Measurements from ENCODE around the gene OMA1.
"Not testable (repeated sequence)": the region's sequence is repeated elsewhere in the genome, so short reads cannot be mapped to it uniquely, and the experiment has no call there.

Gene OMA1

GRCh38 chr1:58524353-58524945, 22.1 kb downstream of the OMA1 start:
- no peak for DNase-seq

DNA sequence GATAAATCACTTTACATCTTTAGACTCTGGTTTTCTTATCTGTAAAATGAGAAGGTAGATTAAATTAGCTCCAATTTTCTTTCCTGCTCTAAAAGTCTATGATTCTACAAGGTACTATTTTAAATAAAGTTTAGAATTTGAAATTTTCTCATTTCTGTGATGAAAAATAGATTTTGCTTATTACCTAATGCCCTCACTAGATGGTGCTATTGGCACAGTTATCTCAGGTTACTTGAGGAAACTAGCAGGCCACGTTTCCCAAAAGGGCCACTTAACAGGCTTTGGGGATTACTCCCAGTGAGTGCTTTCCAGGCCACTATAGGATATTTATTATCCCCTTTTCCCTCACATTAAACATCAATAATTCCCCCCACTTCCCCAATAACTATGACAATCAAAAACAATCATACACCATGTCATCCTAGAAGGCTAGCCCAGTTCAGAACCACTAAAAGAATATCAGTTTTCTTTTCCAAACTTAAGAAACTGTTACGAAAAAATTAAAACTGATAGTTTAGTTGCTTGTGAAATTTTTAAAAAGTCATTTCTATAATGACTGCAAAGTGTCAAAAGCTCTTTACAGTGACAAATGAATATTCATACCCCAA, 30.6 kb downstream of the OMA1 start:
- DNase-seq: peak; percentile 75

DNA sequence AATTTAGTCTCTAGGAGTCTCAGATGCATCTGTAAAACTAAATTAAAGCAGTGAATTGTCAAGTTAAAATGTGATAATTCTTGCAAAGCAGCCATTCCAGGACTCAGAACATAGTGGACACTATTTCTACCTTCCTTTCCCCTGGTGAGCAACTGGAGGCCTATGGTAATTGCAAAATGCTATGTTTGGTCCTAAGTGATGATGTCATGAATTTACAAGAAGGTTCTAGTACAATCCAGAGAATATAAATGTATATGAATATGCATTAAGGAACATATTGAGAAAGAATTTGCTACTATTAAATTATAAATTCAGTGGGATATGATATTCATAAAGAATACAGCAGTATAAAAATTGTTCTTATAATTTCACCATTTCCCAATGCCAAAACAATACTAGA, 32.6 kb downstream of the OMA1 start:
- no peak for DNase-seq

DNA sequence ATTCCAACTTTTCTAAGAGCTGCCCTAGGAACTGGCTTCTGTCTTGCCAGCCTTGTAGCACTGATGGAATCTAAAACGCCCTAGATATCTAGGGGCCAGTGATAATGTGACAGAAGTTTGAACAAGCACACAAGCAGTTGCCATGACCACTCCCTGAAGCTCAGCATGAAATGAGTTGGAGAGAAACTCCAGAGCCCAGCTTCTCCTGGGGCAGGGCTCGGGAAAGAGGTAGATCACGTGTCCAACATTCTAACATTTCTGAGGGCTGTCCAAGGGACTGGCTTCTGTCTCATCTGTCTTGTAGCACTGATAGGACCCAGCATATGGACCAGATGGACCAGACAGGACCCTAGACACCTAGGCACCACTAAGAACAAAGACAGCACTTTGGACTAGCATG, 37.9 kb downstream of the OMA1 start:
- no peak for DNase-seq

DNA sequence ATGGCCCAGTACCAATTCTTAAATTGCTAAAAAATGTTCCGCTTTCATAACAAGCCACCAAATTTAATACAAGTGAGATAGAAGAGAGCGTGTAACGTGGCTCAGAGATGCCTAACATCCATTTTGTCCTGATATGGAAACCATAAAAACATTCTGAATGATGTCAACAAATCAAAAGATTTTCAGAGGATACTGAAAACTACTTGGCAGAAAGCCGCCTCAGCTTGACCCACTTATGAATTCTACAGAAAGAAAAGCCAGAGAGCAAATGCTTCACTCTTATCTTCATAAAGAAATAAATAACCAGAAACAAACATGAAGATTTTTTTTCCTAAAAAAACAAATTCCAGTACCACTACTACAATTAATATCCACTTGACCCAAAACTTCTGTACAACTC, 41.2 kb downstream of the OMA1 start:
- DNase-seq: no peak

- DNase-seq: no peak
Observed at GRCh38 chr1:58502519-58502918, 44.0 kb downstream of the OMA1 start.

- no peak for DNase-seq
Observed at GRCh38 chr1:58500043-58500442, 46.5 kb downstream of the OMA1 start.

- DNase-seq: no peak
Observed at GRCh38 chr1:58497499-58497898, 49.0 kb downstream of the OMA1 start.

- DNase-seq: no peak
Observed at GRCh38 chr1:58496042-58496441, 50.5 kb downstream of the OMA1 start.

- not testable (repeated sequence) for DNase-seq
Observed at GRCh38 chr1:58488914-58489313, 57.6 kb downstream of the OMA1 start.

- DNase-seq: no peak
Observed at GRCh38 chr1:58487002-58487401, 59.5 kb downstream of the OMA1 start.

- DNase-seq: no peak
Observed at GRCh38 chr1:58481962-58482361, 64.6 kb downstream of the OMA1 start.

- DNase-seq: no peak
Observed at GRCh38 chr1:58480191-58480590, 66.3 kb downstream of the OMA1 start.

DNA sequence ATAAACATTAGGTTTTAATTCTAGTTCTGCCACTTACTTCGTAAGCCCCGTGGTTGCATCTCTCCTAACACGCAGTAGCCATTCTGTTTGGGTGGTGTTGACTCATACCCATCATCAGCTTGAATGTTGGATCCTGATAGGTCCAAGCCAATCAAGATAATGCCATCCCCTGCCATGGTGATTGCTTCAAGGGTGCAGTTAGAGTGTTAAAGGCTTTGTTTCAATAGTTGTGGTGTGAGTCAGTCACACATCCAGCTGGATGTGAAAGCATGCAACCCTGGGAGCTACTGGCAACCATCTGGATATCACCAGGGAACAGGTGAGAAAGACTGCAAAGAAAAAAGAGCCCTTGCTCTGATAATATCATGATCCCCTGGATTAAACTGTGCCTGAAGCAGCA, 69.1 kb downstream of the OMA1 start:
- no peak for DNase-seq

DNA sequence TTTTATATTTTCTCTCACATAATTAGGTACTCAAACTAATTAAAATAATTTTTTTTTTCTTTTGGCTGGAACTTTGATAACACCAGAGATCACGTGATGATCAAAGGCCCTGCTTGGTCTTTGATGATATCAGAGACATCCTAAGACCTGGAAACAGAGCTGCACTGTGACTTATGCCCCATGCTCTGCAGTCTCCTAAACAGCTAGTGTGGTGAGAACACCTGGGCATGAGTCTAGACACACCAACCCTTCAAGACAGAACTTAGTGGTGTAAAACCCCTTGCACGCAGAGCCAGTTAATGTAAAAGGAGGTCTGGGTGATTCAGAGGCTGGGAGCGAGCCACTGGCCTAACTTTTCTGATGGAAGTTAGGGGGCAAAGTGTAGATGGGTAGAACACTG, 70.3 kb downstream of the OMA1 start:
- no peak for DNase-seq

DNA sequence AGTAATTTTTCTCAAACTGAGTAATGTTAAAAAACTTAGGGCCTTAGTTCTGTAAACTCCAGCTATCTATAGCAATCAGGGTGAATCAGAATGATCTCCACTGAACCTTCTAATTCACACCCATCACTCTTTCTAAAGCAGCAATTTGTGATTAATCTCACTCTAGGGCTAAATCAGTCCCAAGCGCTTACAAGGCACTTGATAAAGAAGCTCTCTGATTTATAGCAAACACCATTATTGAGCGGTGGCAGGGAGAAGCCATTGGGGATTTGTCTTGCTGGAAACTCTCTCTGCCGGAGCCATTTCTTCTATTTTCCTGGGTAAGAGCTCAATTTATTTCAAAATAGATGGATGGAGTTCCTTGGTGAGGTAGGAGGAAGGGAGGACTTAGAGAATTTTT, 77.0 kb downstream of the OMA1 start:
- DNase-seq: no peak

DNA sequence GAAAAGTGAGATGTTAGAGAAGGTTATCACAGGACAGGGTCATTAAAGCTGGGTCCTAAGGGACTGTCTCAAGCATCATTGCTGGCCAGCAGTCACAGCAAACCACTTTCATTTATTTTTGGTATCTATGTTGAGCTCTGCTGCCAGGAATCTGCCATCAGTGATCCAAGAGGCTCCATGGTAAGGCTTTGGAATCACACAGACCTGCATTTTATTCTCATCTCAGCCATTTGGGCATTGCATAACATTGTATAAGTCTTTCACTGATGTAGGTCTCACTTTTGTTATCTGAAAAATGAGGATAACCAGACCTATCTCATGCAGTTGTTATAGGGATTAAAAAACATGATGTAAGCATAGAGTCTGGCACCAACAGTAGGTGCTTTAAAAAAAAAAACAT, 77.5 kb downstream of the OMA1 start:
- DNase-seq: no peak

DNA sequence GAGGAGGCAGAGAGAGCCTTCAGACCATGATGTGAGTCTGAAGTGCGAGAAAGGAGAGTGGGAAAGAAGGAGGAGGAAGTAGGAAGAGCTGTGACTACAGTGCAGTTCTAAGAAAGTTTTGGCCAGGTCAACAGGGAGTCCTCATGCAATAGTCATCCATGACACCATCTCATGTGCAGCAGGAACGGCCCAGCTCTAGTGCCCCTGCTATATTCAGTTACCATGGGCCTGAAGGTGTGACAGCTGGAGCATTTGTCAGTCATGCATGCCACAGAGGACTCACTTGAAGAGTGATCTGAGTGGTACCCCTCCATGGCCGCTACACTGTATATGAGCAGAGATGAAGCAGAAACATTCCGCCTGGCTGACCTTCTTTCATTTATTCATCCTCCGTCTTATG, 77.9 kb downstream of the OMA1 start:
- no peak for DNase-seq

DNA sequence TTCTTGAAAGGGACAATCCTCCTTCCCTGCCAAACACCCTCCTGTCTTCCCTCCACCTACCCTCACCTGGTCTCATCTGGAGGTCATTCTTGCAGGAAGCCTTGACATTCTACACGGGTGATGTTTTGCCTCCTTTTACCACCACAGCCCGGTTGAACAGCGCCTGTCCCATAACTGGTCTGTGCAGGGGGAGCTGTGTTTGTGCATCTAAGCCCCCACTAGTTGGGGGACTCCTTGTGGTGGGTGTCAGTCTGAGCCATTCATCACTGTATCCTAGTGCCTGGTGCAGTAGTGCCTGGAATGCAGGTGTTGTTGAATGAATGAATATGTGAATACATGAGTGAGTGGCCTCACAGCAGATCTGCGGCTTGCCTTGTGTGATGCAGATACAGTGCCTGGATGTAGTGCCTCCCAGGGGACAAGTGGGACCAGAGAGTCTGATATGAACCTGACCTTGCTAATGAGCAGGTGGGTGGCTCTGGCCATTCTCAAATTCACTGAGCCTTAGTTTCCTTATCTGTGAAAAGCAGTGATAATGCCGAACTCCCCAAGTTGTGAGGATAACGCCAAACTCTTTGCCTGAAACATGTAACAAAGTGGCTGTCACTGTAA, 79.8 kb downstream of the OMA1 start:
- DNase-seq: no peak

GRCh38 chr1:58465825-58466629, 80.5 kb downstream of the OMA1 start:
- no peak for DNase-seq

- no peak for DNase-seq
Observed at GRCh38 chr1:58465176-58465575, 81.3 kb downstream of the OMA1 start.

DNA sequence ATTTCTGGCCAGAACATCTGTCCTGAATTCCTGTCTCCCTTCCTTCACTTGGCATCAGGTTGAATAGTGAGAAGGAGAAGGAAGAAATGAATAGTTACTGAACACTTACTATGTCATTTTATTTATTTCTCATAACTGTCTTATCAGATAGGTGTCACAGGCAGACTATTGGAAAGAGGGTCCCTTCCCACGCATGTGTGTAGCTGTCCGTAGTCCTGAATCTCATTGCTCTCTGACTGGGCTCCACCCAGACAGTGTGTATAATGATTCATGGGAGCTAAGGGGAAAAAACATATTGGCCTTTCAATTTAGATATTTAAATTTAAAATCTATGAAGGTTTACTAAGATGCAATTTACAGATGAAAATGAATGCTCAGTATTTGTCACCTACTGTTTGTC, 86.1 kb downstream of the OMA1 start:
- no peak for DNase-seq

DNA sequence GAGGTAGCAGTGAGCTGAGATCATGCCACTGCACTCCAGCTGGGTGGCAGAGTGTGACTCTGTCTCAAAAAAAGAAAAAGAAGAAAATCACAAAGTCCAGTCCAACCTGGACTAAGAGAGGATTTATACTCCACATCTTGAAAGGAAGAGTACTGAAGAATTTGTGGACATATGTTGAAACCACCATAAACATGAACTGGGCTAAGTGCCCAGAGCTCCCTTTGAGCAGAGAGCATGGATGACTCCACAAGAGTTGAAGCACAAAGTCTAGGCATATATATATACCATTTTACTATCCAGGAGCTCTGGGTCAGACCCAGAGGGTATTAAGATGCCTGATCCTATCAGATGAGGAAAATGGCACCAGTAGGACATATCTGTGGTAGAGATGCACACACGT, 86.6 kb downstream of the OMA1 start:
- DNase-seq: no peak

- peak; percentile 3 for DNase-seq
Observed at GRCh38 chr1:58457023-58457635, 89.4 kb downstream of the OMA1 start.

All from NCI-H69 (cell line).